HL-60 (cell line): ENCODE measurements around the gene MAGI2.

Experiments used
- DNase-seq, 2 experiments: peaks; one replicate each; pipeline ENCODE4 v3.0.0-alpha.2; 2010 to 2020; ENCODE audit warnings: low read depth in 1 of 2, low spot score in 1 of 2
- H3K27ac ChIP-seq: fragments of 250-450 bp; sonication (Bioruptor Pico); replicated peaks from 2 replicates; pipeline ENCODE4 v1.5.1; 2020; ENCODE audit warnings: mild to moderate bottlenecking, moderate library complexity
- H3K27me3 ChIP-seq: fragments of 250-450 bp; sonication (Bioruptor Pico); 2 replicates; pipeline ENCODE4 v1.5.1; 2021; ENCODE audit warnings: mild to moderate bottlenecking, moderate library complexity; ENCODE audit not compliant: insufficient read depth, poor library complexity, severe bottlenecking
- H3K4me3 ChIP-seq: replicated peaks from 2 replicates; pipeline ENCODE4 v1.5.1; 2011; ENCODE audit warnings: mild to moderate bottlenecking, control low read depth, low read length; ENCODE audit not compliant: insufficient read depth
- CTCF ChIP-seq: IDR thresholded peaks from one replicate; pipeline ENCODE4 v1.5.1; 2011; ENCODE audit warnings: low read length, control low read depth, inconsistent platforms; ENCODE audit not compliant: insufficient read depth
- GABPA ChIP-seq: IDR thresholded peaks from 2 replicates; pipeline ENCODE4 v1.6.1; 2012; ENCODE audit warnings: low read depth
- POLR2AphosphoS5 ChIP-seq: IDR thresholded peaks from 2 replicates; pipeline ENCODE4 v1.6.1; 2012; ENCODE audit warnings: low read depth
- SPI1 ChIP-seq: IDR thresholded peaks from 2 replicates; pipeline ENCODE4 v1.6.1; 2012; ENCODE audit warnings: low read depth, mild to moderate bottlenecking, borderline replicate concordance
- TF ChIP-seq, protein P1 (sequence below): IDR thresholded peaks from 2 replicates; pipeline ENCODE4 v1.6.1; 2012; ENCODE audit warnings: low read depth; ENCODE audit not compliant: insufficient replicate concordance

The MAGI2 gene

DNA sequence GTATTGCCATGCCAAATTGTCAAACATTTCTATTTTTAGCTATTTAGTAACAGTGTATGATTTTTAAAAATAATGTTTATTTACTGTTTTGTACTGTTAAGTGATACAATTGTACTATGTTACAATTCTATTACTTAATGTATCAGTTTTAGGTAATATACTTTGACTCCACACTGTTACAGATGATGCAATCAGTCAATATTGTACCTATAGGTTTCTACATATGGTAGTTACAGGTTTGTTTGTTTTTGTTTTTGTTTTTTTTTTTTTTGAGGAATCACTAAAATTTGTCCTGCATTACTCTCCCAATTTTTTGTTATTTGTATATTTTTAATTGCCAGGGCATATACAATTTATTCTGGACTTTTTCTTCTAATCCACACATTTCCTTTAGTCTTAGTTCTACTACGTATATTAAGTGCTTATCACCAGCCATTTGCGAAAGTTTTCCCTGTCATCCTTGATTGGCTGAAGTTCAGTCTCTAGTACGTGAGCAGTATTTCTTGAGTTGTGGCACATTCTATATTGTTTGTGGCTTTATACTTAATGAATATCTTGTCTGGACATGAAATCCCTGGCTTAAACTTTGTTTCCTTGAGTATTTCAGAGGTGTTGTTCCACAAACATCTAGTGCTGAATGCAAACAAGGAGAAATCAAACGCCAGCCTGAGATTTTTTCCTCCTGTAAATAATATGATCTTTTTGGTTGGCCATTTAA lies 114.1 kb downstream of the MAGI2 start:
- no peak for DNase-seq
- H3K27ac ChIP-seq: no peak overlapping the region
- H3K27me3 ChIP-seq: no peaks in the 10 kb centered on the region
- TF ChIP-seq, protein P1, sequence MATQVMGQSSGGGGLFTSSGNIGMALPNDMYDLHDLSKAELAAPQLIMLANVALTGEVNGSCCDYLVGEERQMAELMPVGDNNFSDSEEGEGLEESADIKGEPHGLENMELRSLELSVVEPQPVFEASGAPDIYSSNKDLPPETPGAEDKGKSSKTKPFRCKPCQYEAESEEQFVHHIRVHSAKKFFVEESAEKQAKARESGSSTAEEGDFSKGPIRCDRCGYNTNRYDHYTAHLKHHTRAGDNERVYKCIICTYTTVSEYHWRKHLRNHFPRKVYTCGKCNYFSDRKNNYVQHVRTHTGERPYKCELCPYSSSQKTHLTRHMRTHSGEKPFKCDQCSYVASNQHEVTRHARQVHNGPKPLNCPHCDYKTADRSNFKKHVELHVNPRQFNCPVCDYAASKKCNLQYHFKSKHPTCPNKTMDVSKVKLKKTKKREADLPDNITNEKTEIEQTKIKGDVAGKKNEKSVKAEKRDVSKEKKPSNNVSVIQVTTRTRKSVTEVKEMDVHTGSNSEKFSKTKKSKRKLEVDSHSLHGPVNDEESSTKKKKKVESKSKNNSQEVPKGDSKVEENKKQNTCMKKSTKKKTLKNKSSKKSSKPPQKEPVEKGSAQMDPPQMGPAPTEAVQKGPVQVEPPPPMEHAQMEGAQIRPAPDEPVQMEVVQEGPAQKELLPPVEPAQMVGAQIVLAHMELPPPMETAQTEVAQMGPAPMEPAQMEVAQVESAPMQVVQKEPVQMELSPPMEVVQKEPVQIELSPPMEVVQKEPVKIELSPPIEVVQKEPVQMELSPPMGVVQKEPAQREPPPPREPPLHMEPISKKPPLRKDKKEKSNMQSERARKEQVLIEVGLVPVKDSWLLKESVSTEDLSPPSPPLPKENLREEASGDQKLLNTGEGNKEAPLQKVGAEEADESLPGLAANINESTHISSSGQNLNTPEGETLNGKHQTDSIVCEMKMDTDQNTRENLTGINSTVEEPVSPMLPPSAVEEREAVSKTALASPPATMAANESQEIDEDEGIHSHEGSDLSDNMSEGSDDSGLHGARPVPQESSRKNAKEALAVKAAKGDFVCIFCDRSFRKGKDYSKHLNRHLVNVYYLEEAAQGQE: no peak
- no peak for TF ChIP-seq SPI1
- H3K4me3 ChIP-seq: no peak overlapping the region

DNA sequence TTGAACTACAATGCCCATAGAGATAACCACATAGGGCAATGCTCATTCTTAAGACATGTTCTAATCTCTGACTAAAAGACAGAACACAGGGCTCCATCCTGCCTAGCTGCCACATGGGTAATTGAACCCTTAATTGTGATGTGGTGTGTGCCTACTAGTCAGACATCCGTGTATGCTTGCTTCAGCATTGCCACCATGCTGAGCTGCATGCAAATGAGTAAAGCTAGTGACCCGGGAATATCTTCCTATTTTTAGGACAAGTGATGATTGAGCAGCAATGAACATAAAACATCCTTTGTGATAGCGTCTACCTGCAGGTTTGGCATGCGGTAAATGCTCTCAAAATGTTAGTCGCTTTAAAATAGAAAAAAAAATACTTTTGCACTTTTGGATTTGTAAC lies 115.8 kb downstream of the MAGI2 start:
- TF ChIP-seq POLR2AphosphoS5 (no peak), GABPA (no peak), SPI1 (no peak), CTCF (no peak)
- TF ChIP-seq, protein P1: no peak
- Histone ChIP-seq H3K4me3 (no peak overlapping the region), H3K27me3 (no peaks in the 10 kb centered on the region), H3K27ac (no peak overlapping the region)
- DNase-seq: no peak

DNA sequence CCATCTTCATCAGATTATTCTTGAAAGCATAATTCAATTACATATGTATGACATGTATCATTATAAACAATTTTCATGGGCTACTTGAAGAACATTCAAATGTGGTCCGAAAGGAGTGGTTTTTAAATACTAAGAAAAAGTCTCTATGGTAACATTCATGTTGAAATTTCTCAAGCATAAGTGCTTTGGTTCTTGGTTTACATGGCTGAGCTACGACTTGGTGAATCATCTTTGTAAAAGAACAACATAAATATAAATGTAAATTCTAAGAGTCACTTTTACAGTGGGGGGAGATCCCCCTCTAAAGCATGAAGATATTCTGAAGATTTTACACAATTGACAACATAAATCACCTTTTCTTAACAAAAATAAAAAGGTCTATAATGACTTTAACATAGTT lies 118.6 kb downstream of the MAGI2 start:
- H3K4me3 ChIP-seq: no peak overlapping the region
- TF ChIP-seq CTCF: no peak
- TF ChIP-seq, protein P1: no peak
- no peak for TF ChIP-seq SPI1
- TF ChIP-seq GABPA: no peak
- DNase-seq: no peak
- H3K27ac ChIP-seq: no peak overlapping the region
- H3K27me3 ChIP-seq: no peaks in the 10 kb centered on the region
